ENCODE results near the gene PSD2.

The PSD2 gene

GRCh38 chr5:139775872-139776271 lies 19.7 kb upstream of the PSD2 start:
- no peak overlapping the region for H2AFZ ChIP-seq (ENCODE audit: low read depth, low read length)
- H2BK120ac ChIP-seq (ENCODE audit: low read depth, low read length), result no peak overlapping the region
- H2BK12ac ChIP-seq (ENCODE audit: low read length in 2 of 2), result no peak overlapping the region
- no peaks in the 10 kb centered on the region for H3K36me3 ChIP-seq (ENCODE audit: control insufficient read depth in 1 of 2, insufficient read depth in 2 of 2, low read depth in 1 of 2, low read length in 2 of 2)
- no peak overlapping the region for H4K8ac ChIP-seq (ENCODE audit: low read length)
- no peak overlapping the region for H3K27ac ChIP-seq (ENCODE audit: low read length, poor library complexity, severe bottlenecking)
- H3K18ac ChIP-seq (ENCODE audit: low read depth in 1 of 2, low read length in 2 of 2), result no peak overlapping the region
- no peak overlapping the region for H3K14ac ChIP-seq (ENCODE audit: low read length in 2 of 2)
- no peak overlapping the region for H3K23ac ChIP-seq (ENCODE audit: low read length in 2 of 2)
- H3K27me3 ChIP-seq (ENCODE audit: control insufficient read depth in 1 of 2, insufficient read depth in 1 of 2, low read length in 2 of 2), result peaks cover 32 to 37% of the 10 kb centered on the region in 2 experiments
- peaks cover 2% of the 10 kb centered on the region for H3K4me1 ChIP-seq (ENCODE audit: control insufficient read depth, insufficient read depth, low read depth, low read length)
- H3K9me3 ChIP-seq (ENCODE audit: control insufficient read depth, low read length), result no peaks in the 10 kb centered on the region
- no peak overlapping the region for H2AK5ac ChIP-seq (ENCODE audit: low read length, severe bottlenecking)
- H3K9ac ChIP-seq (ENCODE audit: low read length), result no peak overlapping the region
- no peak overlapping the region for H3K4me2 ChIP-seq (ENCODE audit: low read length, poor library complexity, severe bottlenecking)
- H3K4ac ChIP-seq (ENCODE audit: low read depth in 1 of 2, low read length in 2 of 2), result no peak overlapping the region
- no peak overlapping the region for H2BK5ac ChIP-seq (ENCODE audit: low read depth, low read length, poor library complexity, severe bottlenecking)
- 90% methylated on average over 6 of the region's 7 CpGs for WGBS
- no peak overlapping the region for H2BK15ac ChIP-seq (ENCODE audit: low read depth, poor library complexity, severe bottlenecking)
- no peak for DNase-seq
- H3K79me1 ChIP-seq (replicated peaks; ENCODE audit: low read length, poor library complexity, severe bottlenecking), result no peaks in the 10 kb centered on the region
- H4K91ac ChIP-seq (ENCODE audit: low read length), result no peak overlapping the region
- no peak overlapping the region for H3K4me3 ChIP-seq (ENCODE audit: insufficient read depth in 1 of 2, low read depth in 1 of 2, low read length in 2 of 2)

- no peak overlapping the region for H3K4me3 ChIP-seq (ENCODE audit: insufficient read depth in 1 of 2, low read depth in 1 of 2, low read length in 2 of 2)
- no peak overlapping the region for H2BK5ac ChIP-seq (ENCODE audit: low read depth, low read length, poor library complexity, severe bottlenecking)
- H3K9ac ChIP-seq (ENCODE audit: low read length), result no peak overlapping the region
- no peak overlapping the region for H2AK5ac ChIP-seq (ENCODE audit: low read length, severe bottlenecking)
- peaks cover 2% of the 10 kb centered on the region for H3K4me1 ChIP-seq (ENCODE audit: control insufficient read depth, insufficient read depth, low read depth, low read length)
- H3K4ac ChIP-seq (ENCODE audit: low read depth in 1 of 2, low read length in 2 of 2), result no peak overlapping the region
- H3K14ac ChIP-seq (ENCODE audit: low read length in 2 of 2), result no peak overlapping the region
- H4K91ac ChIP-seq (ENCODE audit: low read length), result no peak overlapping the region
- H2BK12ac ChIP-seq (ENCODE audit: low read length in 2 of 2), result no peak overlapping the region
- no peak for DNase-seq
- no peak overlapping the region for H2AFZ ChIP-seq (ENCODE audit: low read depth, low read length)
- H3K79me1 ChIP-seq (replicated peaks; ENCODE audit: low read length, poor library complexity, severe bottlenecking), result no peaks in the 10 kb centered on the region
- H2BK15ac ChIP-seq (ENCODE audit: low read depth, poor library complexity, severe bottlenecking), result no peak overlapping the region
- H3K36me3 ChIP-seq (ENCODE audit: control insufficient read depth in 1 of 2, insufficient read depth in 2 of 2, low read depth in 1 of 2, low read length in 2 of 2), result no peaks in the 10 kb centered on the region
- H3K9me3 ChIP-seq (ENCODE audit: control insufficient read depth, low read length), result no peaks in the 10 kb centered on the region
- no peak overlapping the region for H3K27ac ChIP-seq (ENCODE audit: low read length, poor library complexity, severe bottlenecking)
- H2BK120ac ChIP-seq (ENCODE audit: low read depth, low read length), result no peak overlapping the region
- H3K23ac ChIP-seq (ENCODE audit: low read length in 2 of 2), result peak overlapping the region in 1 of 2 experiments; percentile 23
- peaks cover 32 to 37% of the 10 kb centered on the region in 2 experiments for H3K27me3 ChIP-seq (ENCODE audit: control insufficient read depth in 1 of 2, insufficient read depth in 1 of 2, low read length in 2 of 2)
- no peak overlapping the region for H4K8ac ChIP-seq (ENCODE audit: low read length)
- H3K18ac ChIP-seq (ENCODE audit: low read depth in 1 of 2, low read length in 2 of 2), result no peak overlapping the region
- 100% methylated on average over 1 of the region's 1 CpG for WGBS
- H3K4me2 ChIP-seq (ENCODE audit: low read length, poor library complexity, severe bottlenecking), result no peak overlapping the region
Measured at GRCh38 chr5:139776861-139777260, 18.7 kb upstream of the PSD2 start.

- no peak overlapping the region for H2AK5ac ChIP-seq (ENCODE audit: low read length, severe bottlenecking)
- H3K27me3 ChIP-seq (ENCODE audit: control insufficient read depth in 1 of 2, insufficient read depth in 1 of 2, low read length in 2 of 2), result peaks cover 17% of the 10 kb centered on the region in 2 experiments
- H3K23ac ChIP-seq (ENCODE audit: low read length in 2 of 2), result no peak overlapping the region
- H3K14ac ChIP-seq (ENCODE audit: low read length in 2 of 2), result no peak overlapping the region
- no peak overlapping the region for H3K4me3 ChIP-seq (ENCODE audit: insufficient read depth in 1 of 2, low read depth in 1 of 2, low read length in 2 of 2)
- H3K9ac ChIP-seq (ENCODE audit: low read length), result no peak overlapping the region
- H3K18ac ChIP-seq (ENCODE audit: low read depth in 1 of 2, low read length in 2 of 2), result no peak overlapping the region
- H4K91ac ChIP-seq (ENCODE audit: low read length), result no peak overlapping the region
- H4K8ac ChIP-seq (ENCODE audit: low read length), result no peak overlapping the region
- H3K4me1 ChIP-seq (ENCODE audit: control insufficient read depth, insufficient read depth, low read depth, low read length), result peaks cover 9% of the 10 kb centered on the region
- no peaks in the 10 kb centered on the region for H3K79me1 ChIP-seq (replicated peaks; ENCODE audit: low read length, poor library complexity, severe bottlenecking)
- WGBS, result 76% methylated on average over 7 of the region's 7 CpGs
- no peak overlapping the region for H2BK12ac ChIP-seq (ENCODE audit: low read length in 2 of 2)
- H2BK15ac ChIP-seq (ENCODE audit: low read depth, poor library complexity, severe bottlenecking), result no peak overlapping the region
- no peaks in the 10 kb centered on the region for H3K36me3 ChIP-seq (ENCODE audit: control insufficient read depth in 1 of 2, insufficient read depth in 2 of 2, low read depth in 1 of 2, low read length in 2 of 2)
- no peaks in the 10 kb centered on the region for H3K9me3 ChIP-seq (ENCODE audit: control insufficient read depth, low read length)
- H3K4me2 ChIP-seq (ENCODE audit: low read length, poor library complexity, severe bottlenecking), result no peak overlapping the region
- no peak overlapping the region for H3K4ac ChIP-seq (ENCODE audit: low read depth in 1 of 2, low read length in 2 of 2)
- no peak overlapping the region for H2BK5ac ChIP-seq (ENCODE audit: low read depth, low read length, poor library complexity, severe bottlenecking)
- H3K27ac ChIP-seq (ENCODE audit: low read length, poor library complexity, severe bottlenecking), result no peak overlapping the region
- H2AFZ ChIP-seq (ENCODE audit: low read depth, low read length), result no peak overlapping the region
- no peak for DNase-seq
- H2BK120ac ChIP-seq (ENCODE audit: low read depth, low read length), result no peak overlapping the region
Measured at GRCh38 chr5:139783436-139783965, 12.1 kb upstream of the PSD2 start.

GRCh38 chr5:139784488-139784887 lies 11.1 kb upstream of the PSD2 start:
- Histone ChIP-seq H2BK15ac (ENCODE audit: low read depth, poor library complexity, severe bottlenecking) (no peak overlapping the region), H4K8ac (ENCODE audit: low read length) (no peak overlapping the region), H2BK12ac (ENCODE audit: low read length in 2 of 2) (no peak overlapping the region), H2BK120ac (ENCODE audit: low read depth, low read length) (no peak overlapping the region), H3K4me3 (ENCODE audit: insufficient read depth in 1 of 2, low read depth in 1 of 2, low read length in 2 of 2) (no peak overlapping the region), H3K4ac (ENCODE audit: low read depth in 1 of 2, low read length in 2 of 2) (no peak overlapping the region), H2BK5ac (ENCODE audit: low read depth, low read length, poor library complexity, severe bottlenecking) (peak overlapping the region; percentile 49), H3K4me2 (ENCODE audit: low read length, poor library complexity, severe bottlenecking) (no peak overlapping the region), H4K91ac (ENCODE audit: low read length) (no peak overlapping the region), H3K9ac (ENCODE audit: low read length) (no peak overlapping the region), H3K23ac (ENCODE audit: low read length in 2 of 2) (no peak overlapping the region), H3K27me3 (ENCODE audit: control insufficient read depth in 1 of 2, insufficient read depth in 1 of 2, low read length in 2 of 2) (peaks cover 16 to 17% of the 10 kb centered on the region in 2 experiments), H3K9me3 (ENCODE audit: control insufficient read depth, low read length) (no peaks in the 10 kb centered on the region), H2AK5ac (ENCODE audit: low read length, severe bottlenecking) (no peak overlapping the region), H2AFZ (ENCODE audit: low read depth, low read length) (no peak overlapping the region), H3K14ac (ENCODE audit: low read length in 2 of 2) (no peak overlapping the region), H3K18ac (ENCODE audit: low read depth in 1 of 2, low read length in 2 of 2) (no peak overlapping the region), H3K79me1 (replicated peaks; ENCODE audit: low read length, poor library complexity, severe bottlenecking) (no peaks in the 10 kb centered on the region), H3K36me3 (ENCODE audit: control insufficient read depth in 1 of 2, insufficient read depth in 2 of 2, low read depth in 1 of 2, low read length in 2 of 2) (no peaks in the 10 kb centered on the region), H3K4me1 (ENCODE audit: control insufficient read depth, insufficient read depth, low read depth, low read length) (peaks cover 10% of the 10 kb centered on the region), H3K27ac (ENCODE audit: low read length, poor library complexity, severe bottlenecking) (no peak overlapping the region)
- no peak for DNase-seq
- WGBS, result 92% methylated on average over 3 of the region's 3 CpGs
